ENCODE measurements around the gene SLC27A4.

The SLC27A4 gene

GRCh38 chr9:128369024-128369706 is 28.8 kb downstream of the SLC27A4 start:
- DNase-seq: no peak

GRCh38 chr9:128370367-128370751 is 30.0 kb downstream of the SLC27A4 start:
- no peak for DNase-seq

GRCh38 chr9:128370752-128371629 is 30.7 kb downstream of the SLC27A4 start, which contains the start of gene URM1:
TSS of gene URM1 (plus strand) at chr9:128371374. CDS start at chr9:128371381, 7 bp downstream.
- peak; percentile 95 for DNase-seq

- no peak for DNase-seq
Observed at GRCh38 chr9:128371630-128372117, 31.3 kb downstream of the SLC27A4 start.

GRCh38 chr9:128372188-128372641 is 31.9 kb downstream of the SLC27A4 start:
- DNase-seq: no peak

GRCh38 chr9:128372784-128373183 is 32.5 kb downstream of the SLC27A4 start:
- DNase-seq: no peak

GRCh38 chr9:128374221-128374675 is 33.9 kb downstream of the SLC27A4 start:
- no peak for DNase-seq

- no peak for DNase-seq
Observed at GRCh38 chr9:128375865-128376264, 35.5 kb downstream of the SLC27A4 start.

- no peak for DNase-seq
Observed at GRCh38 chr9:128382261-128382660, 41.9 kb downstream of the SLC27A4 start.

- no peak for DNase-seq
Observed at GRCh38 chr9:128383007-128383753, 42.9 kb downstream of the SLC27A4 start.

GRCh38 chr9:128383791-128384190 is 43.5 kb downstream of the SLC27A4 start:
- no peak for DNase-seq

- no peak for DNase-seq
Observed at GRCh38 chr9:128384801-128385495, 44.6 kb downstream of the SLC27A4 start.

GRCh38 chr9:128385496-128386460 is 45.5 kb downstream of the SLC27A4 start:
- no peak for DNase-seq

- no peak for DNase-seq
Observed at GRCh38 chr9:128388150-128388549, 47.8 kb downstream of the SLC27A4 start.

GRCh38 chr9:128389395-128390149 is 49.2 kb downstream of the SLC27A4 start:
- no peak for DNase-seq

- DNase-seq: no peak
Observed at GRCh38 chr9:128390150-128390812, 50.0 kb downstream of the SLC27A4 start.

GRCh38 chr9:128390813-128391711 is 50.7 kb downstream of the SLC27A4 start:
- DNase-seq: no peak

- DNase-seq: no peak
Observed at GRCh38 chr9:128391956-128392301, 51.6 kb downstream of the SLC27A4 start.

Data from CD4-positive, alpha-beta T cell treated with Interleukin-10 for 1 hour (primary cell).